ENCODE data around the gene CCDC83. TPM values are rescaled to one million over a fixed set of nuclear protein-coding genes. Genes with fewer than 3 reads are reported as not detected.

Gene CCDC83
- total RNA-seq, 2 experiments from 2014 or later, result not detected

GRCh38 chr11:85935751-85936150, 80.6 kb downstream of the CCDC83 start:
- CTCF ChIA-PET, result no interaction called here
- no peaks in the 10 kb centered on the region for H3K4me1 Mint-ChIP-seq
- H3K27ac Mint-ChIP-seq, result no peak overlapping the region
- DNase-seq, result no peak
- no peak overlapping the region for H3K4me3 Mint-ChIP-seq
- H3K9me3 Mint-ChIP-seq, result peaks cover 3% of the 10 kb centered on the region
- POLR2A ChIA-PET, result no interaction called here
- no peaks in the 10 kb centered on the region for H3K36me3 Mint-ChIP-seq (ENCODE audit: low read depth)
- H3K27me3 Mint-ChIP-seq, result peaks cover 5% of the 10 kb centered on the region

GRCh38 chr11:85937835-85938234, 82.7 kb downstream of the CCDC83 start:
- CTCF ChIA-PET, result interaction anchor here (1.8 kb wide), 1 partner anchor 17 kb away, joined by 4 read pairs; no protein-coding TSS in a partner anchor
- DNase-seq, result no peak
- Mint-ChIP-seq H3K36me3 (ENCODE audit: low read depth) (no peaks in the 10 kb centered on the region), H3K27ac (no peak overlapping the region), H3K9me3 (peaks cover 3% of the 10 kb centered on the region), H3K27me3 (peaks cover 2% of the 10 kb centered on the region), H3K4me3 (no peak overlapping the region), H3K4me1 (no peaks in the 10 kb centered on the region)
- POLR2A ChIA-PET, result no interaction called here

- Mint-ChIP-seq H3K4me1 (no peaks in the 10 kb centered on the region), H3K9me3 (peaks cover 3% of the 10 kb centered on the region), H3K4me3 (no peak overlapping the region), H3K36me3 (ENCODE audit: low read depth) (no peaks in the 10 kb centered on the region), H3K27me3 (no peaks in the 10 kb centered on the region), H3K27ac (no peak overlapping the region)
- no peak for DNase-seq
- POLR2A ChIA-PET, result no interaction called here
- CTCF ChIA-PET, result interaction anchor here (0.6 to 1.4 kb wide), 3 partner anchors 85 to 1041 kb away, joined by 3 to 5 read pairs (median 4); partner anchors contain the start of gene CCDC83
Observed at GRCh38 chr11:85939099-85940015, 84.2 kb downstream of the CCDC83 start.

- Mint-ChIP-seq H3K27me3 (no peaks in the 10 kb centered on the region), H3K27ac (no peak overlapping the region), H3K4me1 (peaks cover 12% of the 10 kb centered on the region), H3K4me3 (no peak overlapping the region), H3K9me3 (peaks cover 20% of the 10 kb centered on the region), H3K36me3 (ENCODE audit: low read depth) (peaks cover 9% of the 10 kb centered on the region)
- POLR2A ChIA-PET, result no interaction called here
- peak; percentile 40 for DNase-seq
- CTCF ChIA-PET, result interaction anchor here (0.6 kb wide), 1 partner anchor 80 kb away, joined by 3 read pairs; no protein-coding TSS in a partner anchor
Observed at GRCh38 chr11:85941380-85941973, 86.3 kb downstream of the CCDC83 start.

- Mint-ChIP-seq H3K36me3 (ENCODE audit: low read depth) (peaks cover 9% of the 10 kb centered on the region), H3K4me1 (peaks cover 28% of the 10 kb centered on the region), H3K9me3 (peaks cover 21% of the 10 kb centered on the region), H3K4me3 (no peak overlapping the region), H3K27me3 (no peaks in the 10 kb centered on the region), H3K27ac (peak overlapping the region; percentile 46)
- CTCF ChIA-PET, result no interaction called here
- no peak for DNase-seq
- POLR2A ChIA-PET, result no interaction called here
Observed at GRCh38 chr11:85945296-85945695, 90.1 kb downstream of the CCDC83 start.

- Mint-ChIP-seq H3K36me3 (ENCODE audit: low read depth) (peaks cover 9% of the 10 kb centered on the region), H3K9me3 (peaks cover 21% of the 10 kb centered on the region), H3K4me3 (no peak overlapping the region), H3K27ac (peak overlapping the region; percentile 46), H3K27me3 (no peaks in the 10 kb centered on the region), H3K4me1 (peaks cover 28% of the 10 kb centered on the region)
- ChIA-PET POLR2A (no interaction called here), CTCF (no interaction called here)
- no peak for DNase-seq
Observed at GRCh38 chr11:85945788-85946187, 90.6 kb downstream of the CCDC83 start.

GRCh38 chr11:85946221-85946620, 91.0 kb downstream of the CCDC83 start:
- H3K4me1 Mint-ChIP-seq, result peaks cover 28% of the 10 kb centered on the region
- peaks cover 22% of the 10 kb centered on the region for H3K9me3 Mint-ChIP-seq
- peaks cover 10% of the 10 kb centered on the region for H3K36me3 Mint-ChIP-seq (ENCODE audit: low read depth)
- POLR2A ChIA-PET, result no interaction called here
- H3K4me3 Mint-ChIP-seq, result no peak overlapping the region
- H3K27ac Mint-ChIP-seq, result no peak overlapping the region
- no peak for DNase-seq
- no peaks in the 10 kb centered on the region for H3K27me3 Mint-ChIP-seq
- CTCF ChIA-PET, result interaction anchor here (0.8 kb wide), 1 partner anchor 114 kb away, joined by 3 read pairs; no protein-coding TSS in a partner anchor

GRCh38 chr11:85947431-85948272, 92.5 kb downstream of the CCDC83 start:
- ChIA-PET POLR2A (no interaction called here), CTCF (interaction anchor here (0.6 to 1.6 kb wide), 3 partner anchors 14 to 298 kb away, joined by 3 to 4 read pairs (median 3); partner anchors contain the start of gene CCDC83)
- no peak overlapping the region for H3K27ac Mint-ChIP-seq
- peaks cover 16% of the 10 kb centered on the region for H3K36me3 Mint-ChIP-seq (ENCODE audit: low read depth)
- H3K4me1 Mint-ChIP-seq, result peaks cover 28% of the 10 kb centered on the region
- no peak for DNase-seq
- H3K4me3 Mint-ChIP-seq, result no peak overlapping the region
- H3K9me3 Mint-ChIP-seq, result peaks cover 27% of the 10 kb centered on the region
- no peaks in the 10 kb centered on the region for H3K27me3 Mint-ChIP-seq

- H3K36me3 Mint-ChIP-seq (ENCODE audit: low read depth), result peaks cover 27% of the 10 kb centered on the region
- H3K27ac Mint-ChIP-seq, result no peak overlapping the region
- no peak for DNase-seq
- H3K4me1 Mint-ChIP-seq, result peaks cover 28% of the 10 kb centered on the region
- H3K4me3 Mint-ChIP-seq, result no peak overlapping the region
- H3K9me3 Mint-ChIP-seq, result peaks cover 34% of the 10 kb centered on the region
- no peaks in the 10 kb centered on the region for H3K27me3 Mint-ChIP-seq
- CTCF ChIA-PET, result interaction anchor here (0.7 to 1.6 kb wide), 3 partner anchors 13 to 1371 kb away, joined by 3 to 4 read pairs (median 4); partner anchors contain the start of gene CCDC83
- POLR2A ChIA-PET, result no interaction called here
Observed at GRCh38 chr11:85948884-85949283, 93.7 kb downstream of the CCDC83 start.

GRCh38 chr11:85949798-85950197, 94.6 kb downstream of the CCDC83 start:
- Mint-ChIP-seq H3K4me1 (peaks cover 28% of the 10 kb centered on the region), H3K27ac (no peak overlapping the region), H3K36me3 (ENCODE audit: low read depth) (peaks cover 35% of the 10 kb centered on the region), H3K9me3 (peaks cover 33% of the 10 kb centered on the region), H3K27me3 (no peaks in the 10 kb centered on the region), H3K4me3 (no peak overlapping the region)
- CTCF ChIA-PET, result no interaction called here
- POLR2A ChIA-PET, result no interaction called here
- no peak for DNase-seq

GRCh38 chr11:85950317-85951048, 95.3 kb downstream of the CCDC83 start:
- Mint-ChIP-seq H3K27ac (no peak overlapping the region), H3K4me1 (peaks cover 26% of the 10 kb centered on the region), H3K27me3 (no peaks in the 10 kb centered on the region), H3K36me3 (ENCODE audit: low read depth) (peaks cover 33% of the 10 kb centered on the region), H3K4me3 (no peak overlapping the region), H3K9me3 (peaks cover 29% of the 10 kb centered on the region)
- CTCF ChIA-PET, result interaction anchor here (0.9 kb wide), 1 partner anchor 13 kb away, joined by 5 read pairs; no protein-coding TSS in a partner anchor
- DNase-seq, result no peak
- POLR2A ChIA-PET, result no interaction called here

GRCh38 chr11:85951049-85951405, 95.8 kb downstream of the CCDC83 start:
- no peak for DNase-seq
- ChIA-PET CTCF (interaction anchor here (0.9 kb wide), 1 partner anchor 12 kb away, joined by 5 read pairs; no protein-coding TSS in a partner anchor), POLR2A (no interaction called here)
- Mint-ChIP-seq H3K27me3 (no peaks in the 10 kb centered on the region), H3K4me1 (peaks cover 21% of the 10 kb centered on the region), H3K27ac (no peak overlapping the region), H3K9me3 (peaks cover 24% of the 10 kb centered on the region), H3K36me3 (ENCODE audit: low read depth) (peaks cover 35% of the 10 kb centered on the region), H3K4me3 (no peak overlapping the region)
